A375 (cell line): ENCODE data around the gene MICALL2. TPM values are rescaled to one million over a fixed set of nuclear protein-coding genes. Genes with fewer than 3 reads are reported as not detected.

Source experiments
- total RNA-seq: library from RNA; depleted of rRNA; stranded (reverse); fragments of >200 nt; shearing (Covaris generic); gene quantifications from 2 replicates; pipeline ENCODE4 v1.2.3, GENCODE V29; 2014; rRNA removed

The MICALL2 gene
- total RNA-seq, result 18.1 and 20.7 TPM in 2 replicates

GRCh38 chr7:1458683-1459511 is at the start of gene MICALL2:
MICALL2 (minus strand) TSS chr7:1459470; CDS start chr7:1459326, 144 bp downstream.

GRCh38 chr7:1503816-1504775 is 44.8 kb upstream of the MICALL2 start, which contains the start of gene INTS1:
INTS1 (minus strand) TSS chr7:1504389; CDS start chr7:1503960, 429 bp downstream.

Other genes starting within 250 kb of the MICALL2 start
- not detected in 2 replicates for gene UNCX, start 226.6 kb downstream of the MICALL2 start, total RNA-seq
- gene INTS1, start 44.9 kb upstream of the MICALL2 start, total RNA-seq, result 85.1 and 95.2 TPM in 2 replicates
- 66.9 and 73.6 TPM in 2 replicates for gene MAFK, start 71.2 kb upstream of the MICALL2 start, total RNA-seq
- gene TMEM184A, start 96.7 kb upstream of the MICALL2 start, total RNA-seq, result 1.6 and 1.7 TPM in 2 replicates
- 146 and 165 TPM in 2 replicates for gene PSMG3, start 110.6 kb upstream of the MICALL2 start, total RNA-seq
- gene ELFN1, start 210.8 kb upstream of the MICALL2 start, total RNA-seq, result 0.24 and 0.60 TPM in 2 replicates